HG02588 (cell line): ENCODE data around the gene LRMDA.

Experiments used
- ATAC-seq: cut with Tn5 transposase; IDR thresholded peaks from one replicate; pipeline ENCODE4 v1.9.1; 2021; ENCODE audit warnings: mild to moderate bottlenecking, moderate library complexity; ENCODE audit not compliant: unreplicated experiment

Gene LRMDA

DNA sequence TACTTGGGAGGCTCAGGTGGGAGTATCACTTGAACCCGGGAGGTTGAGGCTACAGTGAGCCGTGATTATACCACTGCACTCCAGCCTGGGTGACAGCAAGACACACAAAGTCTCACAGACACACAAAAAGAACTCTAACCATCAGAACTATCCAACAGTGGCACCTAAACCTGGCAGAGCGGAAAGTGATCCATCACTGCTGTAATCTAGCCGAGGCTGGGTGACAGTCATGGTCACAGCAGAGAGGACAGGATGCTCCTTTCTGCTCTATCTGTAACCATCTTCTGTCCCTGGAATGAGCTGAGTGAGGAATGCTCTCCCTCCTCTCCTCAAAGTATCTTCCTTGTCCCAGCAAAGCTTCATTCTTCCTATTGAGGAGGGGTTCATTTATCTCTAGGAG is 656.6 kb downstream of the LRMDA start:
- no peak for ATAC-seq

- no peak for ATAC-seq
These were observed 657.6 kb downstream of the LRMDA start for GRCh38 chr10:76088980-76089379.

DNA sequence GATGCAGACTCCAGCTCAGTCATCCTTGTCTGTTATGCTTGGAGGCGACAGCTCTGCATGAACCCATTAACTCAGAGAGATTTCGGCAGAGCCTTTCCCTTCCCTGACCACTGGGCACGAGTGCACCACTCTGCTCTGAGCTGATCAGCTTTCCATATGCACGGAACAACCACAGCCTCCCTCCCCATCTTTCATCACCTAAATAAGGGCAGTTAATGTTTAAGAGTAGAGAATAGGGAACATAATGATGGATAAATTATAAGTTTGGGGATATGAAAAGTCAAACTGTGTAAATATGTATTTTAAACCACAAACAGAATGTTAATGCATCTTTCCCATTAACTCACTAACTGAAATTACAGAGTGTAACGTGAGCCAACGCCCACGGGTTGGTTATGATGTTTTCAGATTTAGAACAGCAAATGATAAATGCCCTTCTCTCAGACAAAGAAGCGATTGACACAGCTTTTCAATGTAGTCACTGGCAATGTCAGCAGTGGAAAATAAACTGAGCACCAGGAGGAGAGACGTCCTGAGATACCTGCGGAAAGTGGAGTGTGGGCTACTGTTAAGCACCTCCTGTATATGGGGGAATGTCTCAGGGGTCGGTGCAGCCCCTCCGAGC is 658.2 kb downstream of the LRMDA start:
- ATAC-seq: no peak

DNA sequence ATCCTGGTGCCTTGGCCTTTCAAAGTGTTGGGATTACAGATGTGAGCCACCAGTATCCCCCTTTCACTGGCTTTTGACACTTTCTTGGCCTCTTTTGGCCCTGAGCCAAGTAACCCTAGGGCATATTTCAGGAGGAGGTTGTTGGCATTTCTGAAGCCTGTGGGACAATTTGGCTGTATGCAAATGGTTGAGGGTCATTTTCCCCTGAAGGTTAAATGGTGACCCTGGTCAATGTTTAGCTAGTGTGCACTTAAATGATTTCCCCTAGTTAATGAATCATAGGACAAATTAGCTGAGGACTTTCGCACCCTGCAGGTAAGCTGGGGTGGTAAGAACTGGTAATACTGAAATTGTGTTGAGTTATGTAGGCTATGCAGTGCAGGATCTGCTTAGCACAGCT is 660.5 kb downstream of the LRMDA start:
- no peak for ATAC-seq

- no peak for ATAC-seq
These were observed 675.2 kb downstream of the LRMDA start for GRCh38 chr10:76106611-76107010.

DNA sequence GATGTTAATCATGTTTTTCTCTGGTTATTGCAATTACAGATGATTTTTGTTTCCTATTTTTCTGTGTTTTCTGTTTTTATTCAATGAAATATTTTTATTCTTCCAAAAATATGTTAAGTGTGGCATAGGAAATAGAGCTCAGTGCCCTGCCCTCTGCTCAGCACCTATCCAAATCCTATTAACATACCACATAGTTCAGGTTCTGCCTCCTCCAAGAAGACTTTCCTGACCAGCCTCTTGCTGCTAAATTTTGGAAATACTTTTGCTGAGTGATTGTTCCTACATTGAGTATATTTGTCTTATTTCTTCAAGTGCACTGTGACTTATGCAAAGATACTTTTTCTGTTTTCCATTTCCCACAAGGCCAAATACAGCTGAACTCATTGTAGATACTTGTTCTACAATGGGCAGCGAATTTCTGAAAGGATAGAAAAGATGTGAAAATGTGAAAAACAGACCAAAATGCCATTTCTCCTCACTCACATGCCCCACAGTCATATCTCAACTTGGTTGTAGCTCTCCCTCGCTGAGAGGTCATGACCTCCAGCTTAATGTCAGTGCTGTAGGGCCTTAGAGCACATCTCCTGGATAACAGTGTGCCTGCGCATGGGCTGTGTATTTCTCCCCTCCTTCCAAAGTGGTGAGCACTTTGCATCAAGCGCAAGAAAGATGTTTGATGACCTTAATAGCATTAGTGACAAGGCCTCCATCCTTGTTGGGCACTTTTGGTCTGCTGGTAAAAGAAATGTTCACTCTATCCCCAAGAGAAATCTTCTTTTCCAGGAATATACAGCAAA is 677.3 kb downstream of the LRMDA start:
- ATAC-seq: no peak

GRCh38 chr10:76111404-76111803 is 680.0 kb downstream of the LRMDA start:
- no peak for ATAC-seq

DNA sequence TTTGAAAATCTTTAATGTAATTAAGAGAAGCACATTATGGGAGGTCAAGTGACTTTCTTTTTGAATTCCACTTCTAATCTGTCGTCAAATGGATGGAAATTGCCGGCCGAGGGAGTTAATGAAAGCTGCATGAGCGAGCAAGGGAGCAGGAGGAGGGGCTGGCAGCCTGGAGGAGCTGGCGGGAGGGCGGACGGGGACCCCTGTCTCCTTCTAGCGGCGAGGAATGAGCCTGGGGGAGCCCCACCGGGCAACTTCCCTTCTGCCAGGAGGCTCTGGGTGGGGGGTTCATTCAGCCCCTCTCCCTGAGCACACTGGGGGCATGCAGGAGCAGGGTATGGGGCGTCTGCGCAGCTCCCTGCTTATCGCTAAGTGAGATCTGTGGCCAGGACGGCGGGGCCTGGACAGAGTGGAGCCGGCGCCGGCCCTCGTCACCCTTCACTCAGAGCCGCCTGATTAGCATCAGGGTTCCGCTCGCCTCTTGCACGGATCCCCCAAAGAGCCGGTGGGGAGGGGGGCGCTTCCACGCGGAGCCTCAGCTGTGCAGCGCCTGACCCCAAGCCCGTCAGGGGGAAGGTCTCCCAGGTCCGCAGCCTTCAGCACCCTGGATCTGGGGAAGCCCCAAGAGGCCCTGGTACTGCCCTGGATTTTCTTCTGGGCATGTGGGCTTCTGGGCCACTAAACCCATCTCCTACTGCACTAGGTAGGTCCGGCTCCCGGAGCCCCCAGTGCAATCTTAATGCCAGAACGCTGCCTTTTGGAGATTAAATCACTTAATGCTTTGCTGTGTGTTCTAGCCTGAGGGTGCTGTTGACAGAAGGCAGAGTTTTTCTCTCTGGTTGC is 680.8 kb downstream of the LRMDA start:
- no peak for ATAC-seq

- ATAC-seq: no peak
These were observed 681.4 kb downstream of the LRMDA start for GRCh38 chr10:76112826-76113150.

- ATAC-seq: no peak
These were observed 682.5 kb downstream of the LRMDA start for GRCh38 chr10:76113952-76114351.

DNA sequence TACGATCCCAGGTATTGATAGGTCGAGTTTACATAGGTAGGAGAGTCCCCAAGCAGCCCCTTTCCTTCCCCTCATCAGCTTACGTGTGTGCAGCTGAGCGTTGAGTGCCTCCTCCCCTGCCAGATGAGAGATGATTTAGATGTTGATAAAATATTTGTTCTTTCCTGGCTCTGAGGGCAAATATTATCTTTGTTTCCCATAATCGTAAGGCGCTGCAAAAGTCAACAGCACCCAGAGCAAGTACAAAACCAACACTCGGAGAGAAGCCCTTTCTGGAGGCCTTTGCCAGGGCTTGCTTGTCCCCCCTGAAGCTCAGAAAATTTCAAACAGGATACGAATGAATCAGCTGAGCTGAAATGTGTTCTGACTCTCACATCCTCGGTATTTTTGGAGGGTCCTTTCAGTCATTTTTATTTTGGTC is 683.2 kb downstream of the LRMDA start:
- no peak for ATAC-seq

DNA sequence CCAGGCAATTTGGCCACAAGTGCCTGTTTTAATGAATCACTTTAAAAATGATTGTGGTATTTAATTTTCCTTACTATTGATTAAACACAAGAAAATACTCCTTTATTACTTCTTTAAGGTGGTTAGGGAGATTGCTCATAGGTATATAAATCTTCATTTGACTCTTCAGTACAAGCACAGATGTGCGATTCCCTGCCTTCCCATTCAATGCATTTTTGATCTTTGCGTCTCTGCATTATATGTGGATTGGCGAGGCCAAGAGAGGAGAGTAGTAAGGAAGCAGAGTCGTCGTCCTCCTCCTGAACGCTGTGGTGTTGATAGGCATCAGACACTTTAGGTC is 683.7 kb downstream of the LRMDA start:
- ATAC-seq: no peak

DNA sequence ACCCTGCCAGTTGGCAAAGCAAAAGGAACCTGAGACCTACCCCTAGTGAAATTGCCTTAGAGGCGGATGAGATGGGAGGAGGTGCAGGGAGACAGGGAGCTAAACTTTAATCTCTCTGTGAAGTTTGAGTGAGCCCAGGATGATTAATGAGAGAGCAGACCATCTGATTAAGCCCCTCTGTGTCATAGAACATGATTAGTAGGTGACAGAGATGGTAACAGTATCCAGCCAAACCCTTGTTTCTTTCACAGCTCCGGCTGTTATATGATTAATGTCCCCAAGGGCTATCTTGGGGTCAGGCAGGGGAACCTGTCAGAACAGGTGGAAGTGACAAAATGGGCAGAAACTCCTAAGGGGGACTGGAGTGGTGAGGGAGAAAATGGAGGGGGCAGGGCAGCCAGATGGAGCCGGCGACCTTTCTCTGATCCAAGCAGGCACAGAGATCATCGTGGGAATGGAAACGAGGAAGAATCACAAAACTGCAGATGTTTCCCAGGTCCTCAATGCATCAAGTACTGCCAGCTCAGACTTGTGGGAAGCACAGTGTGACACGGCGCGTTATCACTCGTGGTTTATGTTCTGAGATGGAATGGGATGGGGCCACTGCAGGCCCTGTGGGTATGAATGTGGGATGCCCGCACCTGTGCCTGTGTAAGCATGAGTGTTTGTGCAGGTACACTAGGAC is 684.2 kb downstream of the LRMDA start:
- ATAC-seq: no peak

DNA sequence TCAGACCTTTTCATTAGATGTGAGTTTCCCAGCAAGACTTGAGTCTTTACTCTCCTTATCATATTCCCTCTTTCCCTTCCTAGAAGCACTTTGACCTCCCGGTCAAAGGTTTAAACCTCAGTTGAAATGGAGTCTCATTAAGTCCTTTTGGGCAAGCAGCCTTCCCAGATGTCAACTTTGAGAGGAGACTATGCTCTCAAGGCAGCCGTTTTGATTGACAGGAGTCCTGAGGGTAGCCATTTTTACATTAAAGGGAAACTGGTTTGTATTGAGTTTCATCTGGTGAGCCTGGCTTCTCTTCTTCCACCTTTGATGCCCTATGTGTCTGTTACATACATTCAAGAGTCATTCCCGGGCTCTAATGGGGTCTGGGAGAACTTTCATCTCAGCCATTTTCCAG is 685.1 kb downstream of the LRMDA start:
- ATAC-seq: no peak

GRCh38 chr10:76117949-76118348 is 686.5 kb downstream of the LRMDA start:
- ATAC-seq: no peak

DNA sequence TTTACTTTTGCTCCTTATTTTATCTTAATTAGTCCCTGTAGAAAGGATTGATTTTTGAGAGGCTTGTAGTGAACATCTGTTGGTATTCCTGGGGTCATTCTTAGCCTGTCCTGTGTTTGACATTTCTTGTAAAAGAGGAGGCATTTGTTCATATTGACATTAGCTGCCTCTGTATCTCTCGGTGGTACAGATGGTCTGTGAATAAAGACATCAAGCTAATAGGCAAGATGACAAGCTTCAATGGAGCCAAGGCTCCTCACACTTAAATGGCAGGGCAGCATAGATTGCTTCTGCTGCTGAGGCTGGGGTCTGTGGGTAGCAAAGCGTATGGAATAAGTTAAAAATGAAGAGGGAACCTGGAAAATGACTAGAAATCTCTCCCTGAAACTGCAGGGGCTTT is 687.6 kb downstream of the LRMDA start:
- no peak for ATAC-seq

- ATAC-seq: no peak
These were observed 688.1 kb downstream of the LRMDA start for GRCh38 chr10:76119515-76119914.

DNA sequence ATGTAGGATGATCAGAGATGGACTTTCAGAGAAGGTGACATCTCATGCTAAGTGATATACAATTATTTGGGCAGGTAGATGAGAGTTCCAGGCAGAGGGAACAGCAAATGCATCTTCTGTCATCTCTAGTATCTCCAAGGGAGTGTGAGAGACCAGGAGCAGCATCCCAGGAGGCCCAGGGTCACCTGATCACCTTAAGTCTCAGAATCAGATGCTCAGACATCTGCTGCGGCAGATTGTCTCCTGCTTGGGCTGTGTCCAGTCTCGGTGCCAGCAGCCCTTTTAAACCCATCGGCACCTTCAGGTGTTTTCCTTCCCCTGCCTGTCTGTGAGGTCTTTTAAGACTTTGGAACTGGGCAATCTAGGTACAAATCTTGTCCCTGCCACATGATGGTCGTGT is 690.6 kb downstream of the LRMDA start:
- no peak for ATAC-seq

GRCh38 chr10:76124280-76124679 is 692.9 kb downstream of the LRMDA start:
- ATAC-seq: no peak

GRCh38 chr10:76125900-76126299 is 694.5 kb downstream of the LRMDA start:
- no peak for ATAC-seq
